GM19397 (cell line): ENCODE results near the gene C1GALT1.
"Not testable (repeated sequence)": the region's sequence is repeated elsewhere in the genome, so short reads cannot be mapped to it uniquely, and the experiment has no call there.

Experiments used
- ATAC-seq: cut with Tn5 transposase; IDR thresholded peaks from one replicate; pipeline ENCODE4 v1.9.1; 2021; ENCODE audit warnings: mild to moderate bottlenecking, moderate library complexity; ENCODE audit not compliant: unreplicated experiment

C1GALT1 gene

GRCh38 chr7:7199592-7199991 lies 17.2 kb downstream of the C1GALT1 start:
- ATAC-seq: not testable (repeated sequence)

- not testable (repeated sequence) for ATAC-seq
Measured at GRCh38 chr7:7200255-7200654, 17.9 kb downstream of the C1GALT1 start.

- ATAC-seq: peak; percentile 97
Measured at GRCh38 chr7:7201578-7202374, 19.4 kb downstream of the C1GALT1 start.

- ATAC-seq: no peak
Measured at GRCh38 chr7:7202375-7202720, 20.0 kb downstream of the C1GALT1 start.

GRCh38 chr7:7203813-7204575 lies 21.6 kb downstream of the C1GALT1 start:
- ATAC-seq: no peak

- no peak for ATAC-seq
Measured at GRCh38 chr7:7207876-7208275, 25.5 kb downstream of the C1GALT1 start.

- no peak for ATAC-seq
Measured at GRCh38 chr7:7208520-7208919, 26.2 kb downstream of the C1GALT1 start.

- no peak for ATAC-seq
Measured at GRCh38 chr7:7209412-7210050, 27.2 kb downstream of the C1GALT1 start.

GRCh38 chr7:7210475-7211237 lies 28.3 kb downstream of the C1GALT1 start:
- no peak for ATAC-seq

- ATAC-seq: no peak
Measured at GRCh38 chr7:7212612-7213011, 30.3 kb downstream of the C1GALT1 start.

- no peak for ATAC-seq
Measured at GRCh38 chr7:7214398-7215347, 32.3 kb downstream of the C1GALT1 start.

GRCh38 chr7:7216279-7216678 lies 33.9 kb downstream of the C1GALT1 start:
- ATAC-seq: no peak

- no peak for ATAC-seq
Measured at GRCh38 chr7:7219216-7219615, 36.9 kb downstream of the C1GALT1 start.

- ATAC-seq: no peak
Measured at GRCh38 chr7:7220821-7221220, 38.5 kb downstream of the C1GALT1 start.

GRCh38 chr7:7221599-7222038 lies 39.3 kb downstream of the C1GALT1 start:
- ATAC-seq: no peak

- ATAC-seq: no peak
Measured at GRCh38 chr7:7223250-7223649, 40.9 kb downstream of the C1GALT1 start.

- ATAC-seq: no peak
Measured at GRCh38 chr7:7226407-7226806, 44.1 kb downstream of the C1GALT1 start.

- no peak for ATAC-seq
Measured at GRCh38 chr7:7228472-7228871, 46.1 kb downstream of the C1GALT1 start.

GRCh38 chr7:7228967-7229366 lies 46.6 kb downstream of the C1GALT1 start:
- ATAC-seq: no peak

GRCh38 chr7:7231000-7231399 lies 48.7 kb downstream of the C1GALT1 start:
- no peak for ATAC-seq
